SK-N-SH (cell line): ENCODE data around the gene ARAP3. TPM values are rescaled to one million over a fixed set of nuclear protein-coding genes. Genes with fewer than 3 reads are reported as not detected.
A peak's percentile ranks its signal among the peaks of the same experiment; 100 is the strongest.

Experiments
- CTCF ChIA-PET: fragments of 300-600, 350-600 bp; formaldehyde crosslinking; extraction: SDS; loops from one replicate; lab custom pipeline; 2021; lab: Yijun Ruan, JAX
- POLR2A ChIA-PET: fragments of 350-600 bp; sonication (Branson Sonifier 250); formaldehyde crosslinking; extraction: SDS; loops from one replicate; lab custom pipeline; 2020; ENCODE audit warnings: antibody characterized with exemption, inconsistent platforms; lab: Yijun Ruan, JAX
- DNase-seq: peaks from one replicate; pipeline ENCODE4 v3.0.0; 2012
- H2AFZ ChIP-seq: fragments of 200-600 bp; sonication (generic); 2 replicates; pipeline ENCODE4 v1.8.1; 2016; ENCODE audit warnings: antibody characterized with exemption, mild to moderate bottlenecking, low read depth
- H3F3A ChIP-seq: fragments of 200-600 bp; sonication (generic); replicated peaks from 2 replicates; pipeline ENCODE3; 2016; ENCODE audit warnings: antibody characterized with exemption, mild to moderate bottlenecking; ENCODE audit not compliant: insufficient read depth
- H3K27ac ChIP-seq, 2 experiments: fragments of 200-500 bp in 1 of 2; fragments of 200-600 bp in 1 of 2; sonication (Bioruptor generic) in 1 of 2; sonication (generic), shearing (Covaris generic) in 1 of 2; 2 replicates each; pipeline versions ENCODE4 v1.5.1 to v1.6.1; 2014 to 2016; ENCODE audit warnings: low read depth in 2 of 2, inconsistent platforms in 1 of 2, low read length in 1 of 2, mild to moderate bottlenecking in 1 of 2, mixed read lengths in 1 of 2
- H3K27me3 ChIP-seq: fragments of 200-600 bp; sonication (generic), shearing (Covaris generic); 2 replicates; pipeline ENCODE4 v1.6.1; 2016; ENCODE audit warnings: mixed run types; ENCODE audit not compliant: insufficient read depth
- H3K36me3 ChIP-seq, 2 experiments: fragments of 200-500 bp in 1 of 2; fragments of 200-600 bp in 1 of 2; sonication (Bioruptor generic) in 1 of 2; sonication (generic) in 1 of 2; replicated peaks in 1 of 2; 2 replicates each; pipeline versions ENCODE3 to v1.5.1; 2014 to 2016; ENCODE audit warnings: low read length in 1 of 2, mild to moderate bottlenecking in 1 of 2; ENCODE audit not compliant: insufficient read depth in 2 of 2, control insufficient read depth in 1 of 2
- H3K4me1 ChIP-seq, 2 experiments: fragments of 200-500 bp in 1 of 2; fragments of 200-600 bp in 1 of 2; sonication (Bioruptor generic) in 1 of 2; sonication (generic), shearing (Covaris generic) in 1 of 2; 2 replicates each; pipeline versions ENCODE4 v1.5.1 to v1.6.1; 2014 to 2016; ENCODE audit warnings: low read depth in 1 of 2, low read length in 1 of 2, mixed run types in 1 of 2; ENCODE audit not compliant: insufficient read depth in 2 of 2, control insufficient read depth in 1 of 2
- H3K4me2 ChIP-seq: fragments of 200-600 bp; sonication (generic), shearing (Covaris generic); 2 replicates; pipeline ENCODE4 v1.6.1; 2017; ENCODE audit warnings: mixed run types
- H3K4me3 ChIP-seq, 2 experiments: fragments of 200-500 bp in 1 of 2; fragments of 200-600 bp in 1 of 2; sonication (Bioruptor generic) in 1 of 2; sonication (generic), shearing (Covaris generic) in 1 of 2; 2 replicates each; pipeline versions ENCODE4 v1.5.1 to v1.8.1; 2014 to 2016; ENCODE audit warnings: low read depth in 2 of 2, inconsistent platforms in 1 of 2, low read length in 1 of 2, mild to moderate bottlenecking in 1 of 2, mixed read lengths in 1 of 2, moderate library complexity in 1 of 2
- H3K79me2 ChIP-seq: fragments of 200-600 bp; sonication (generic); 2 replicates; pipeline ENCODE4 v1.8.1; 2017; ENCODE audit warnings: mild to moderate bottlenecking; ENCODE audit not compliant: insufficient read depth
- H3K9ac ChIP-seq: fragments of 200-600 bp; sonication (generic); 2 replicates; pipeline ENCODE4 v1.6.1; 2017; ENCODE audit warnings: mixed run types
- H3K9me2 ChIP-seq: fragments of 200-600 bp; sonication (generic); 2 replicates; pipeline ENCODE4 v1.6.1; 2017; ENCODE audit warnings: mixed run types
- H3K9me3 ChIP-seq: fragments of 200-600 bp; sonication (generic); 2 replicates; pipeline ENCODE4 v1.6.1; 2017; ENCODE audit warnings: mixed run types, mild to moderate bottlenecking, moderate library complexity
- H4K20me1 ChIP-seq: fragments of 200-600 bp; sonication (generic); 2 replicates; pipeline ENCODE4 v1.6.1; 2017; ENCODE audit warnings: mild to moderate bottlenecking, mixed run types; ENCODE audit not compliant: insufficient read depth
- FOXJ3 ChIP-seq: sonication (generic); formaldehyde crosslinking; IDR thresholded peaks from 2 replicates; pipeline ENCODE4 v1.5.1; 2020; ENCODE audit warnings: mild to moderate bottlenecking, missing genetic modification reagents
- FOXM1 ChIP-seq: IDR thresholded peaks from 2 replicates; pipeline ENCODE4 v1.4.0; 2012; ENCODE audit warnings: low read depth, mild to moderate bottlenecking
- GATA2 ChIP-seq: sonication (generic); formaldehyde crosslinking; IDR thresholded peaks from 2 replicates; pipeline ENCODE4 v1.5.0; 2020; ENCODE audit warnings: mild to moderate bottlenecking, missing genetic modification reagents
- MAX ChIP-seq: IDR thresholded peaks from 2 replicates; pipeline ENCODE4 v1.4.0; 2012; ENCODE audit warnings: low read depth
- MEF2A ChIP-seq: IDR thresholded peaks from 2 replicates; pipeline ENCODE4 v1.4.0; 2012; ENCODE audit warnings: low read depth, borderline replicate concordance
- MXI1 ChIP-seq: IDR thresholded peaks from 2 replicates; pipeline ENCODE4 v1.6.1; 2012; ENCODE audit warnings: mild to moderate bottlenecking, low read depth, low read length, improper control_type of control experiment
- NFIC ChIP-seq: IDR thresholded peaks from 2 replicates; pipeline ENCODE4 v1.4.0; 2012; ENCODE audit warnings: borderline replicate concordance
- NRF1 ChIP-seq: IDR thresholded peaks from 2 replicates; pipeline ENCODE4 v1.6.1; 2012; ENCODE audit warnings: low read depth, mild to moderate bottlenecking, low read length
- PBX3 ChIP-seq: IDR thresholded peaks from 2 replicates; pipeline ENCODE4; 2012
- REST ChIP-seq: IDR thresholded peaks from 2 replicates; pipeline ENCODE4 v1.6.1; 2012; ENCODE audit warnings: mild to moderate bottlenecking, low read depth, low read length, moderate library complexity
- RFX5 ChIP-seq: IDR thresholded peaks from 2 replicates; pipeline ENCODE4 v1.6.1; 2012; ENCODE audit warnings: mild to moderate bottlenecking, improper control_type of control experiment, low read length
- RXRA ChIP-seq: IDR thresholded peaks from 2 replicates; pipeline ENCODE4 v1.4.0; 2012; ENCODE audit warnings: low read depth, mild to moderate bottlenecking, borderline replicate concordance
- TEAD4 ChIP-seq: IDR thresholded peaks from 2 replicates; pipeline ENCODE4 v1.4.0; 2012; ENCODE audit warnings: mild to moderate bottlenecking, borderline replicate concordance; ENCODE audit not compliant: insufficient read depth
- ZBTB33 ChIP-seq: IDR thresholded peaks from 2 replicates; pipeline ENCODE4 v1.4.0; 2012; ENCODE audit warnings: low read depth, borderline replicate concordance
- WGBS: methylation state at CpG from one replicate; pipeline ENCODE4 v1.1.6; 2017; ENCODE audit warnings: low lambda C conversion rate; 5-methylcytosine and 5-hydroxymethylcytosine counted together
- polyA plus RNA-seq, 3 experiments: library from polyadenylated mRNA; depleted of rRNA; stranded (reverse); fragments of >200 nt; gene quantifications; 2 replicates each; pipeline ENCODE4 v1.2.3, GENCODE V29; 2012

ARAP3 gene
- polyA plus RNA-seq, 1 of the 3 experiments (the other 2 are of a cell fraction) = 6.5 TPM

- POLR2A ChIA-PET = interaction anchor here (0.5 to 1.4 kb wide), 6 partner anchors 18 to 455 kb away, joined by 3 to 4 read pairs (median 4); partner anchors contain the start of gene DELE1
- 48% methylated on average over 5 of the region's 5 CpGs for WGBS
- peaks cover 28% of the 10 kb centered on the region for H3K27me3 ChIP-seq
Measured at GRCh38 chr5:141692533-141692888, 10.5 kb upstream of the ARAP3 start.

More at GRCh38 chr5:141692533-141692888, 10.5 kb upstream of the ARAP3 start:
- Histone ChIP-seq H3K79me2 (no peaks in the 10 kb centered on the region), H4K20me1 (no peaks in the 10 kb centered on the region), H3K27ac (no peak overlapping the region), H3K4me1 (peaks cover 0 to 23% of the 10 kb centered on the region in 2 experiments; a peak in 2 of 4 replicates), H3K36me3 (no peaks in the 10 kb centered on the region), H3K9ac (no peak overlapping the region), H3K4me3 (peak overlapping the region; percentile 40 to 54), H3F3A (no peaks in the 10 kb centered on the region), H2AFZ (peak overlapping the region; percentile 61; the same call in 1 of the 2 replicates), H3K4me2 (peak overlapping the region; percentile 83), H3K9me2 (no peaks in the 10 kb centered on the region), H3K9me3 (no peaks in the 10 kb centered on the region)
- CTCF ChIA-PET = interaction anchor here (0.6 to 16.8 kb wide), 58 partner anchors 10 to 333 kb away, joined by 3 to 451 read pairs (median 5); partner anchors contain the start of genes ARAP3, FCHSD1, PCDH1 and PCDH12
- DNase-seq = no peak
- no peak for TF ChIP-seq PBX3
- no peak for TF ChIP-seq ZBTB33
- no peak for TF ChIP-seq RXRA
- TF ChIP-seq FOXJ3 (CRISPR knock-in tag) = no peak
- no peak for TF ChIP-seq MAX
- no peak for TF ChIP-seq MEF2A
- no peak for TF ChIP-seq FOXM1
- no peak for TF ChIP-seq NFIC
- no peak for TF ChIP-seq NRF1
- TF ChIP-seq REST = no peak
- no peak for TF ChIP-seq RFX5
- TF ChIP-seq TEAD4 = no peak
- TF ChIP-seq GATA2 (CRISPR knock-in tag) = no peak
- TF ChIP-seq MXI1 = no peak
